GM21390 (cell line): ENCODE results near the gene HECTD4.

ENCODE experiments used
- ATAC-seq: cut with Tn5 transposase; IDR thresholded peaks from one replicate; pipeline ENCODE4 v1.9.1; 2021; ENCODE audit not compliant: unreplicated experiment

The HECTD4 gene

DNA sequence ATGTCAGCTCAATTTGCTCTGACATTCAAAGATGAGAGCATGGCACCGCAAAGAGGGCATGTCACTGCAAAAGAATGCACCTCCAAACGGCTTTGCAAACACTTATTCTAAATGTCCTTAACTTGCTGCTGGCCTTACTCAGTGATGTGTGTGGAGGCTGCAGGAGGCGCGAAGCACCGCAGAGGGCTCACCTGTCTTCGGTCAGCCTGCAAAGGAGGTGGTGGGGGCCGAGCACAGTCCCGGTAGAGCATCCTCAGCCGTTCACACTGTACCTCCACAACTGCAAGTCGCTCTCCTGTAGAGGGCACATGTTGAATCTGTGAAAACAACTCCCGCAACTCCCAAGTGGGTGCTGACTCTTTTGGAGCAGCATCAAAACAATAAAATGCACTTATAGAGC lies 163.0 kb downstream of the HECTD4 start:
- ATAC-seq = no peak

DNA sequence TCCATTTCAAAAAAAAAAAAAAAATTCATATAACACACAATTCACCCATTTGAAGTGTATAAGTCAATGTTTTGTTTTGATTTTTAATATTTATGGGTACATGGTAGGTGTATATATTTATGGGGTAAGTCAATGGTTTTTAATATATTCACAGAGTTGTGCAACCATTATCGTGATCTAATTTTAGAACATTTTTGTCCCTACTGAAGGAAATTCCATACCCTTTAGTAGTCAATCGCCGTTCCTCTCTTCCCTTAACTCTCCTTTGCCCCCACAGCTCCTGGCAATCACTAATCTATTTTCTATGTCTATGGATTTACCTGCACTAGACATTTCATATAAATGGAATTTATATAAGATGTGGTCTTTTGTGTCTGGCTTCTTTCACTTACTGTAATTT lies 164.1 kb downstream of the HECTD4 start:
- no peak for ATAC-seq

DNA sequence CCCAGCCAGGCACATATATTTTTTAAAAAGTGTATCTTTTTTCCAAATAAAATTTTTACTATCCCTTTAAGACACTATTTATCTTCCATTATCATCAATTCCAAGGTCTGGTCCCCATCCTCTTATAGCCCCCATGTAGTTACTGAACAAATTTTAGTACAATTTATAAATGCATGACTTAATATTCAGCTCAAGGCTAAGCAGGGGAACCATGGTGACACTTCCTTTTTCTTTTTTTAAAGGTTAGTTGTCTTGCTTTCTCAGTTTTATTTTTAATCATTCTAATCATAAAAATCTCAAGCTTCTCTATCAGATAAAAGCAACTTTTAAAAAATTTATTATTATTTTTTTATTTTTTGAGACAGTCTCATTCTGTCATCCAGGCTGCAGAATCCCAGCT lies 164.6 kb downstream of the HECTD4 start:
- no peak for ATAC-seq

DNA sequence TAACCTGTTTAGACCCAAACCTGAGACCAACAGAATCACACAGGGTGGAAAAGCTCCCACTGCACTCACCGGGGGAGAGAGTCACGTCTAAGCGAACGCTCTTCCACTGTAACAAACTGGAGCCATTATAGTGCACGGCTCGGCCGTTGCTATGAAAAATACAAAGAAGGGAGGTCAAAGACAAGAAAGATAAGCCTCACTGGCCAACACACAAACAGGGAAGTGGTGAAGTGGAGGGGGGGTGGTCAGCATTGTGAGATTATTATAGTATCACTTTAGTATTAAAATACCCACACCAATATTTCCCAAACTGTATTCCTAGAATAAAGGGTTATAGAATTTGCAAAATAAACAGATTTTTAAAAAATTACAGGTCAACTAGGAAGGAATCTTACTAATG lies 166.0 kb downstream of the HECTD4 start:
- no peak for ATAC-seq

DNA sequence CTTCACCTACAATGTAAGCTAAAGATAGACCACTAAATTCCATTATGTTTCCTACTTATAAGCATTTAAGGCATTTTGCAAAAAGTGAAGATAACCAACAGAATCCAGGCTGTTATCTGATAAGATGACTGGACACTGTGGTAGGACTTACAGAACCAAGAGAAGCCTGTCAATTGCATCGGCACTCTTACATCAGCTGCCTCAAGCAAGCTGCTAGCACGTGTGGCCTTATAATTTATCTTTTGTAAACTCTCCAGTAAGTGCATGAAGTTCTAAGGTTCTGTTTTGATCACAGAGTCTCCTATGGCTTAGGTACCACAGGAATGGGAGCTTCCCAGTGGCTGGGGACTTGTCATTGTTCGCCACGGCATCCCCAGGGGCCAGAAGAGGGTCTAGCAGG lies 168.2 kb downstream of the HECTD4 start:
- no peak for ATAC-seq

DNA sequence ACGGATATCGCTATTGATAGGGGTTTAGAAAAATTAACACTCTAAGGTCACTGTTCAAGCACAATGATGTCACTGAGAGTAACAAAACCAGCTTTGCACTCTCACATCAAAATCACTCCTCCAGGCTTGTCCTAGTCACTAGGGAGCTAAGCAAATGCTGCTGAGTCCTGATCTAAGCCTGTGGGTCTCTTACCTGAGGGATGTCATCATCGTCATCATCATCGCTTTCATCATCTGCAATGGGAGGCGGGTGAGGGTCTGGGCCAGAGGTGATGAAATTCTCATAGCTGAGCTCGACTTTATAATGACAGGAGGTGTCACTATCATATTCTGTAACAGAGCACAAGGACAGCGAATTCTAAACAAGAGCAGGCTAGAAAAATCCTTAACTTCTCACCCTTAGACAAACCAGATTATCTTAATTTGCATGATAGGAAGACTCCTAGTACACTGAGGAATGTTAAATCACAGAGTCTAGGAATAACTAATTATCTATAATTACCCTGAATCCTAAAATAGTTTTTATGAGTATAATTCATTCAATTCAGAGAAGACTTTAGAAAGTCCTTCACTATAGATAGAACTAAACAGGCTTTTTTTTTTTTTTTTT lies 173.8 kb downstream of the HECTD4 start:
- ATAC-seq = no peak

DNA sequence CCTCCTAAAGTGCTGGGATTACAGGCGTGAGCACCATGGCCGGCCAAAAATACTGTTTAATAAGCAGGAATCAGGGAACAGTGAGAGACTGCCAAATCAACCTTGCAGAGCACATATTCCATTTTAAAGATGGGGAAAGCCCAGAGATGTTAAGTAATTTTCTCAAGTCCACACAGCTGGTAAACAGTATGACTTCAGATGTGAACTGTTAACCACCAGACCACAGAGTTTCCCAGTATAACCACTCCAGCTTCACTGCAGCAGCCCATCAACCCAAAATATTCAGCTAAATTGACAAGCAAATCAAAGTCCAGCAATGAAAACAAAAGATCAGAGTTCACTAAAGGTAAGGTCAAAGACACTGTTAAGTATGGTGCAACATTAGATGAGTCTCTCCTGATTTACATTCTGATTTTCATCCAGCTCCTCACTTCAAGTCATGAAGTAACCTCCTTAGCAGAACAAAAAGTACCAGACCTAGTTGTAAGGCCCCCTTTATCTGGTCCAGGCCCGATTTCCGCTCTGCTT lies 174.8 kb downstream of the HECTD4 start:
- ATAC-seq = no peak

DNA sequence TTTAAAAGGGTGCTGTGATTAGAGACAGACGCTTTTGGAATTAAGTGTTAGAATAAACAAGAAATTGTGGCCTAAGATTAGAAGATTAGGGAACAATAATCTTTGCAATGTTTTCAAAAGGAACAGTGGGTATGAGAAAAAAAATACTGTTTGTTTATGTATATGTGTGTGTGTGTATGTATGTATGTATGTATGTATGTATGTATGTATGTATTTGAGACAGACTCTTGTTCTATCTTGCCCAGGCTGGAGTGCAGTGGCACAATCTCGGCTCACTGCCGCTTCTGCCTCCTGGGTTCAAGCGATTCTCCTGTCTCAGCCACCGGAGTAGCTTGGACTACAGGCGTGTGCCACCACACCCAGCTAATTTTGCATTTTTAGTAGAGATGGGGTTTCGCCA lies 175.3 kb downstream of the HECTD4 start:
- no peak for ATAC-seq

DNA sequence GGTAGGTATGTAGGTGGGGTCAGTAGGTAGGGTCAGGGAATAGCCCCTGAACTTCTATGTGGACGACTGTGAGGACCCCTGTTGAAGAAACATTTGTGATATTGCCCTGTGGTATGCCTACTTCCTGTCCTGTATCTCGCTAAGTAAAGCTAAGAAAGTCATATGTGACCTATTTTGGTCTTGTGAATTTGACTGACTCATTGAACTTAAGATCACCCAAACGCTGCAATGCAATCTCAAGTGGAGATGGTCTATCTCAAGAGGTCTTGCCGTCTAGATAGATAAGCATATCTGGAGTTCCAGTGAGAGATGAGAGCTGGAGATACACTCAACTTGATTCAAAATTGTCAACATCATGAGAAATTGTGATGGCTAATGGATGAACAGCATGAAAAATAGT lies 183.1 kb downstream of the HECTD4 start:
- no peak for ATAC-seq

DNA sequence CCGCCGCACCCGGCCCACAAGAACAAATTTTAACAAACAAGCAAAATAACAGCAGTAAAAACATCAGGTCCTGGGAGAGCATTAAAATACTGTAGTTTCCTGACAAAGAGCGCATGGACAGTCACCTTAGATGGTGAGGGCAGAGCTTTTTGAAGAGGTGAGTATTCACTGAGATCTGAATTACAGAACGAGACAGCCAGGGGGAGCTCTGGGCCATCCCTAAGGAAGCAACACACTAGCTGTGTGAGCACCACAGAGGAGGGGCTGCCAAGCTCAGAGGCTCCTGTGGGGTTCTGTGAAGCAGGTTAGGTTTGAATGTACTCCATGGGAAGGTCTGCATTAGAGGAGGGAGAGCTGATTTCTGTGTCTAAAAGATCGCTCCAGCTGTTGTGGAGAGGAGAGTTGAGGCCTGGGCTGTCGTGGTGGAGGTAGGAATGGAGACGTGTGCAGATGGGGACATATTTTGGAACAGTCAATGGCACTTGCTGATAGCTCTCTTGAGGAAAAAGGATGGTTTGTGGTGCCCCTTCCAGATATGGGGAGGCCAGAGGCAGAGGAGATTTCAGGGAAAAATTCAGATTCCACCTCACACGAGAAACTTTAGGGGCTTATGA lies 184.0 kb downstream of the HECTD4 start:
- ATAC-seq = no peak

DNA sequence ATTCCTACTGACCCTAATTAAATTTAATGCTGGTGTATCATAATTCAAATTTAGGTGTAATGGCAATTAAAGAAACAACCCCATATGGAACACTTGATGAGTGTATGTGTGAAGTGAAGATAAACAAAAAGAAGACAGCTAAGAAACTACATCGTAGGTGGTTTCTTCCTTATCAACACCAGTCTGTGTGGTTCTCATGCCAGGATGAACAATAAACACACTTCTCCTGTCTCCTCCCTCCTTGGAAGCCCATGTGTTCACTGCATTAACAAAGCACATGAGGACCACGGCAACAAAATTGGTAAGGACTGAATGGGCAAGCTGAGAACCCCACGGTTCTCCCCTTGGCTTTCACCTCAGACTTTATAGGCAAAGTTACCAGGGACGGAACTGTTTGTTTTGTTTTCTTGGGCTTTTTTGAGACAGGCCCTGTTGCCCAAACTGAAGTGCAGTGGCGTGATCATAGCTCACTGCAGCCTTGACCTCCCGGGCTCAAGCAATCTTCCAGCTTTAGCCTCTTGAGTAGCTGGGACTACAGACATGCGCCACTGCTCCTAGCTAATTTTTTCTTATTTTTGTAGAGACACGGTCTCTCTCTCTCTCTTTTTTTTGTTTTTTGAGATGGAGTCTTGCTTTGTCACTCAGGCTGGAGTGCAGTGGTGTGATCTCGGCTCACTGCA lies 185.9 kb downstream of the HECTD4 start:
- no peak for ATAC-seq

DNA sequence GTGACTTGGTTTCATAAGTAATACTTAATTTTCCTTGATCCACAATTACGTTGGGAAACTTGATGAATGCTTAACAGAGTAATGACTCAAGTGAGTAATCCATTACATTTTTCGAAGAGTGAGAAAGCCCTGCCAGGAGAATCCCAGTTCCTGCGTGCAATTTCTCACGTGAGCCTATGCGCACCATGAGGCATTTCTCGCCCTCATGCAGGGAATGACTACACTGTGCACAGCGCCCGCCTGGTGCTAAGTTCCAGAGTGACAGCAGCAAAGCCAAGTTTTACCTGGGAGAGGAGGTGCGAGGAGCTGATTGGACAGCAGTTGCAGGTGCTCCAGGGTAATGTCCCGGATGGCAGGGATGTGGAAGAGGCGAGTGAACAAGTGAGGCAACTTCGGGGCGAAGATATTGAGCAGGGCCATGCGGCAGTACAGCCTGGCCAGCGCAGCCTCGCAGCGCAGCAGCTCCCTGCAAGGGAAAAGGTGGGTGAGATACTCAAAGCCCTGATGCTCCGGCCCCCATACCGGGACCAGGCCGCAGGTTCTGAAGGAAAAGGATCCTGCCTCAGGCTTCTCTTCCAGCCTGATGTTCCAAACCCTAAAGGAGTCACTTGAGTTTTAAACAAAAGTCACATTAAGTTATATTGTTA lies 187.5 kb downstream of the HECTD4 start:
- no peak for ATAC-seq

DNA sequence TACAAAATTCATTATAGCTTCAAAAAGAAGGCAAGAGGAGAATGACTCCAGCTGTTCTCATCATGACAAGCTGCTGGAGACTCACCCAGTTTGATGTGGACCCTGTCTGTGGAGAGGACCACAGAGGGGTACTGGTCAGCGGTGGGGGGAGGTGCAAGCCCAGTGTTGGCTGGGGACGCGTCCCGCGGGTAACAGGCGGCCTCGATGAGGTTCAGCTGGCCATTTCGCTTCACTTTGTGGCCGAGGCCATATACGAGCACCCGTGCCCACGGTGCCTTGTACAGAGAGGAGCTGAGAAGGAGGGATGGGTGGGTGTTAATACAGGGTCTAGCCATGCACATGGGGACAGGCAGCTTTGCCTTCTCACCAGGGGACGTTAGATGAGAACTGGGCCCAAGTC lies 189.8 kb downstream of the HECTD4 start:
- no peak for ATAC-seq

DNA sequence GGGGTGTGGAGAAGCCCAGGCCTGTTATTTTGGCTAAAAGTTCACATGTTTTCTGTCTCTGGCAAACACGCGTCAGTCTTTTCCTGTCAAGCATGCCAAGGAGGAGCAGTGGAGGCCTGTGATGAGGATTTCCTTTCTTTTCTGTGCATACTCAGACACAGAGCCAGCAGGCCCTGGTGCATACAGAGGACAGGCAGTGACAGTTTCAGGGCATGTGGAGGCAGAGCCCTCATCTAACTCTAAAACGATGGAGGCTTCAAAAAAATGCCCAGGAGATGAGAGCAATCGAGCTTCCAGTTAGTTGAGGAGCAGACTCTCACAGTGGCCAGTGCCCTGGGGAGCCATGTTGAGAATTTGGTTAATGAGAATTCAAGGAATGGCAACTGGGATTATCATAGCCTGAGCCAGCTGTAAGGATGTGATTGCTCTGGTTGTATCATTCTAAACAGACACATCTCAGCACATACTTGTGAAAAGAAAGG lies 190.3 kb downstream of the HECTD4 start:
- no peak for ATAC-seq

DNA sequence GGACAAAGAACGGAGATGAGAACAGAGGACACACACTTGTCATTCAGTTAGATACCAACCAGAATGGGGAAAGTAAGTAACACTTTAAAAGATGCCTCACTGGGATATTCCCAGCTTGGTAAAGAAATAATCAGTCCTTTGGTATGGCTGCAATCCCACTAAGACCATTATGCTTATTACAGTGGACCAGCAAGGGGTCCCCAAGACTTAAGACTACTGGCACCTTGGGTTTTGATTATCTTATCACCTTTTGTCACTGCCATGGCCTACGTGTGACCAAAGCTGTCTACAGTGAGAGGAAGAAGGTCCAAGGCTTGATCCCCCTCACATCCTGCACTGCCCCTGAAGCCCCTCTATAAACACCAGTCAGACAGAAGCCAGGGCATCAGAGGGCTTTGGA lies 191.0 kb downstream of the HECTD4 start:
- ATAC-seq = no peak

DNA sequence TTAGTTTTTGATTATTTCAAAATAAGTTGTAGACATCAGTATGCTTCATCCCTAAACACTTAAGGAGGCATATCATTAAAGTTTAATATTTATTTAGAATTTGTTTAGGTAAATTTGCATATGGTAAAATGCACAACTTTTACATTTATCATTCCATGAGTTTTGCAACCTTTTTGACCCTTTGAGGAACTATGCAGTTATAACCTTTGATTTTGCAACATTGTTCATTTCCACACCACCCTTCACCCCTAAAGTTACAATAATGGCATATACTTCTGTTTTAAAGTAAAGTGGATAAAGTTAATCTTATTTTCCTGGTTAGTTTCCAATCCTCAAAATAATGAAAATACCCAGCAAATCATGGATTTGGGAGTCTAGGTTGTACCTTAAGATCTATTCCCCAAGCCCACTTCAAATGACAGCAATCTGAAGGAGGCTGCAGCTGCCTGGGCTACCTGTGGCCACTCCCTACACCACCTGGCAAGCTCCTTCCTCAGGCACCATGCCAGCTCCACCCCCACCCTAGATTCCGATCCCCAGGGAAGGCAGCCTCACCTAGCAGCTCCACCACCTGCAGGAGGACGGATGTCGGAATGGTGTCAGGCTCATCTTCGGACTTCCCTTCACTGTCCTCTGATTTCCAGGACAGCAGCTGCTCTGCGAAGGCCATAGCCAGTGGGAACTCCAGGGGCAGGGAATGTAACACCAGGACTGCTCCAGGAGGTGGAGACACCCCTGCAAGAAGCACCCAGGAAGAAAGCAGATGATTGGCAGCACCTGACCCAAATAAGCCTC lies 191.8 kb downstream of the HECTD4 start:
- no peak for ATAC-seq

DNA sequence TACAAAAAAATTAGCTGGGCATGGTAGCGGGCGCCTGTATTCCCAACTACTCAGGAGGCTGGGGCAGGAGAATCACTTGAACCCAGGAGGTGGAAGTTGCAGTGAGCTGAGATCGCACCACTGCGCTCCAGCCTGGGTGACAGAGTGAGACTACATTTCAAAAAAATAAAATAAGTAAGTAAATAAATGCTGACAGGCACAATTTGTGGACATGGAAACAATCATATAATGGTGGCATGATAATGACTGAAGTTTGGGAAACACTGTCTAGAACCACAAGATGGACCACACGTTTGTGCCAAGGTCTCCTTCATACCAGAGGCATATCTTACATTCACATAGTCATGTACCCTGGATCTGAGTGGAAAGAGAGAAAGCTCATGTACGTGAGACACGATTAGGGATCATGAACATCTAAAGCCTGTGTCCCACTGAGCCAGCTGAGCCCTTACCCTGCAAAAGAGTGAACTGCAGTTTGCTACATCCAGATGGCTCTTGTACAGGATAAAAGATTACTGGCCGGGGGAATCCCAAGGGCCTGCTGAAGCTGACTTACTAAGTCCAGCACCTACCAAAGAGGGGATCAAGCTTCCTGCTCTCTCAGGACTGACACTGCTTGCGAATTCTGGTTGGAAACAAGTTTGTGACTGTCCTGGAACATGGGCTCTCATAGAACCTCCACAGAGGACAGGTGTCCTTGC lies 194.0 kb downstream of the HECTD4 start:
- ATAC-seq = no peak

DNA sequence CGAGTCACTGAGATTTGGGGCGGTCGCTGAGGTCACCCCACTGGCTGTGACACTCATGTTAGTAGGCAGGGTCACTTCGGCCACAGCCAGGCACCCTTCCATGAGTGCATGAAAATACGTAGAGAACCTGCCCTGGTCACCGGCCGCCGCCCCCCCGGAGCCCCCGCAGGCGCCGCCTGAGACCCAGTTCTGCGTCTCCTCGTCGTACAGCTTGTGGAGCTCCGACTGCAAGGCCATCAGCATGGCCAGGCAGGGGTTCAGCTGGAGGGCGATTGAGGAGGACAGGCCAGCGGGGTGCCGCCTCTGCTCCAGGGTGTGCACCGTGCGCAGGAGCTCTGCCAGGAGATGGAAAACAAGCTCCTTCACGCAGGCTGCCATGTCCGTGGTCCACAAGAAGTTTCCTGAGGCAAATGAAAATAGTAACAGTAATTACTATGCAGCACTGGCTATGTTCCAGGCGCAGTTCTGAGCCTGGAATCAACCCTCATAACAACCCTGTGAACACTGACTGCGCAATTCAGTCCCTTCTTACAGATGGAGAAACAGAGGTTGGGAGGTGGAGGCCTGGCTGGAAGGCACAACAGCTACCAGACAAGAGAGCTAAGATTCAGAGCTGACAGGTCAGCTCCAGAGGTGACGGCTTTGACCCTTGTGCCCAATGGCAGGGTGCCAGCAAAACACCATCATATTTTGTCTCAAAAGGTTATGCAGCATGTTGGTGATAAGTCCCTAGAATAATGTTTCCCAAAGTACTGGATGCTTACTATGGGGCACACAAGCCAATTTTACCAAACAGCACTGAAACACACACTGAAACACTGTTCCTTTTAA lies 196.9 kb downstream of the HECTD4 start:
- ATAC-seq = no peak

DNA sequence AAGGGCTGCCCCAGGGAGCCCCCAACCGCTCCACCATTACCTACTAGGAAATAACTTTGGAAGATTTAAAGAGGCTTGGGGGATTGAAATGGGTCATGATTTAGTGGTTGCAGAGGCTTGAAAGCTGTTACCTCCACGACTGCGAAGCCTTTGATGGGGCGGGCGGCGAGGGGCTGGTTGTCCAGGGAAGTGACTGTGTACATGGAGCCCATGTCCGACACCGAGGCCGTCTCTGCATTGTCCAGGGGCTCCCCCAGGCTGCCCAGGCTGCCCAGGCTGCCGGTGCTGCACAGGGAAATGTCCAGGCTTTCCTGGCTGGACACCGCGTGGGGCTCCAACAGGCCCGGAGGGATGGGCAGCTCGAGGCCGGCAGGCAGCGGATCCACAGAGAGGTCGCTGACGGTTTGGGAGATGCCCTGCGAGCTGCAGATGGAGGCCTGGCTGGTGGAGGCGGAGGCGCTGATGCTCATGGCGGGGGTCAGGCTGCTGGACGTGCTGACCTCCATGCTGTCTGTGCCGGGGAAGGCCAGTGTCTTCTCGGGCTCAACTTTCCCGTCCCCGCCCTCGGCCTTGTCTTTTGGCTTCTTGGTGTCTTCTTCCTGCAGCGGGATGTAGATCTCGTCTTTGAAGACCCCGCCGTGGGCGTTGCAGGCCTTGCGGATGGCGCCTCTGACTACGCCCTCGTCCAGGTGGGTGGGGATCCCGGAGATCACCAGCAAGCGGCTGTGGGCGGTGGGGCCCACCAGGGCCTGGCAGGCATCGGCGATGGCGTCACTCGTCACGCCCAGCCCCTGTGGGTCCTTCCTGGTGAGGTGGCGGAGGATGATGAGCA lies 198.0 kb downstream of the HECTD4 start:
- no peak for ATAC-seq
